ENCODE data around the gene GLTPD2.

The GLTPD2 gene

DNA sequence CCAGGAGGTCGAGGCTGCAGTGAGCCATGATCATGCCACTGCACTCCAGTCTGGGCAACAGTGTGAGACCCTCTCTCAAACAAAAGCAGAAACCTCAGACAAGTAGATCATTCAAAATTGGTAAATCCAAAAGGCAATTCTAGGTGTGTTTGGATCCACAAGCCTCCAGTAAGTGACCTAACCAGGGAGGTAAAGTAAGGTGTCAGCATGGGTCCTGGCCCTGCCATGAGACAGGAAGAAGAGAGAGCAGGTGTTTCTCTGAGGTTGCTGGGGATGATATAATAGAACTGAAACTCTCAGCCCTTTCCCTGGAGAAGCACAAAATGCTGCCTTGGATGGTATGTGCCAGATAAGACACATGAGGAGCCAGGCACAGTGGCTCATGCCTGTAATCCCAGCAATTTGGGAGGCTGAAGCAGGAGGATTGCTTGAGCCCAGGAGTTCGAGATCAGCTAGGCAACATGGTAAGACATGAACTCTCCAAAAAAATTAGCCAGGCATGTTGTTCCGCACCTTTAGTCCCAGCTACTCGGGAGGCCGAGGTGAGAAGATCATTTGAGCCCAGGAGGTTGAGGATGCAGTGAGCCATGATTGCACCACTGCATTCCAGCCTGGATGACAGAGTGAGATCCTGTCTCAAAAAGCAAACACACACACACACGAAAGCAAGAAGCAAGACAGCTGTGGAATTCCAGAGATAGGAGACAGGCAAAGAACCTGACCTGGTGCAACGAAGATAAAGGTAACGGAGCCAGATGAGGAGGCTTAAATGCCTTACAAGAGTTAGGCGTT lies 10.6 kb upstream of the GLTPD2 start:
- peaks cover 38% of the 10 kb centered on the region for H3K27me3 ChIP-seq
- H3K9me3 ChIP-seq: no peaks in the 10 kb centered on the region
- DNase-seq: no peak
- no peak overlapping the region for H3K4me3 ChIP-seq (ENCODE audit: low read depth, low read length)
- TF ChIP-seq, protein P1, sequence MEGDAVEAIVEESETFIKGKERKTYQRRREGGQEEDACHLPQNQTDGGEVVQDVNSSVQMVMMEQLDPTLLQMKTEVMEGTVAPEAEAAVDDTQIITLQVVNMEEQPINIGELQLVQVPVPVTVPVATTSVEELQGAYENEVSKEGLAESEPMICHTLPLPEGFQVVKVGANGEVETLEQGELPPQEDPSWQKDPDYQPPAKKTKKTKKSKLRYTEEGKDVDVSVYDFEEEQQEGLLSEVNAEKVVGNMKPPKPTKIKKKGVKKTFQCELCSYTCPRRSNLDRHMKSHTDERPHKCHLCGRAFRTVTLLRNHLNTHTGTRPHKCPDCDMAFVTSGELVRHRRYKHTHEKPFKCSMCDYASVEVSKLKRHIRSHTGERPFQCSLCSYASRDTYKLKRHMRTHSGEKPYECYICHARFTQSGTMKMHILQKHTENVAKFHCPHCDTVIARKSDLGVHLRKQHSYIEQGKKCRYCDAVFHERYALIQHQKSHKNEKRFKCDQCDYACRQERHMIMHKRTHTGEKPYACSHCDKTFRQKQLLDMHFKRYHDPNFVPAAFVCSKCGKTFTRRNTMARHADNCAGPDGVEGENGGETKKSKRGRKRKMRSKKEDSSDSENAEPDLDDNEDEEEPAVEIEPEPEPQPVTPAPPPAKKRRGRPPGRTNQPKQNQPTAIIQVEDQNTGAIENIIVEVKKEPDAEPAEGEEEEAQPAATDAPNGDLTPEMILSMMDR (IDR thresholded peaks at IDR 0.05; ENCODE audit: low read depth, low read length): no peak
- no peaks in the 10 kb centered on the region for H3K36me3 ChIP-seq
- no peaks in the 10 kb centered on the region for H3K4me1 ChIP-seq

DNA sequence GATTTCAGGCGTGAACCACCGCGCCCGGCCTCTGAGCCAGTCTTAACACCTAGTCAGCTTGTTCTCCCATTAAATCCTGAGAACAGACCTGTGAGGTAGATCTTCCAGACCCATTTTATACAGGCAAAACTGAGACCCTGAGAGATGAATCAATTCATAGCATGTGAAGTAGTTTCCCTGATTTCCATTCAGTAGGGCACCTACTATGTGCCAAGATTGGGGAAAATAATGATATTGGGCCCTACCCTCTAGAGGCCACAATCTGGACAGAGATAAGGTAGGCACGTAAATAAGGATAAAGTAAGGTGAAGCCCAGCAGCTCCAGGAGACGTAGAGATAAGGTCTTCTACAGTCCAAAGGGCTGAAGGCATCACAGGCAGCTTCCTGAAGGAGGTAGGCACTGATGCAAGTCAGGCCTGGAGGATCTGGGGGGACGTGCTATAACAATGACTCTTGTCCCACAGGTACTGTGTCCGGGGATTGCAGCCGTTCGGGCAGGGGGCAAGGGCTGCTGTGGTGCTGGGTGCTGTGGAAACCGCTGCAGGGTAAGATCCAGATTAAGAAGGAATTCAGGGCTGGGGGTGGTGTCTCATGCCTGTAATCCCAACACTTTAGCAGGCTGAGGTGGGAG lies 8.3 kb upstream of the GLTPD2 start:
- TF ChIP-seq, protein P1 (IDR thresholded peaks at IDR 0.05; ENCODE audit: low read depth, low read length): no peak
- Histone ChIP-seq H3K9me3 (no peaks in the 10 kb centered on the region), H3K4me1 (no peaks in the 10 kb centered on the region), H3K4me3 (ENCODE audit: low read depth, low read length) (no peak overlapping the region), H3K36me3 (no peaks in the 10 kb centered on the region), H3K27me3 (peaks cover 45% of the 10 kb centered on the region)
- DNase-seq: no peak

DNA sequence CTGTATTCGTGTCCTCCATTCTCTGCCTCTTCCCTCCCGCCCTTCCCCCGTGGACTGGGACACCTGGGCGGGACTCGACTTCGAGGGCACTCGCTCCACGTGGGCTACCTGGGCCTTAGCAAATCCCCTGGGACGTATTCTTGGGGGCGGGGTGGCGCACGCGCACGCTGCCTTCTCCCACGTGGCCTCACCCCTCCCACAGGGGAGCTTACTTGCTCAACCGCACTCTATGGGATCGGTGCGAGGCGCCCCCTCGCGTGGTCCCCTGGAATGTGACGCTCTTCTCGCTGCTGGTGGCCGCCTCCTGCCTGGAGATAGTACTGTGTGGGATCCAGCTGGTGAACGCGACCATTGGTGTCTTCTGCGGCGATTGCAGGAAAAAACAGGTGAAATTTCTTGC lies 6.1 kb upstream of the GLTPD2 start:
- no peak overlapping the region for H3K4me3 ChIP-seq (ENCODE audit: low read depth, low read length)
- TF ChIP-seq, protein P1 (IDR thresholded peaks at IDR 0.05; ENCODE audit: low read depth, low read length): no peak
- no peak for DNase-seq
- peaks cover 59% of the 10 kb centered on the region for H3K27me3 ChIP-seq
- H3K36me3 ChIP-seq: no peaks in the 10 kb centered on the region
- no peaks in the 10 kb centered on the region for H3K4me1 ChIP-seq
- H3K9me3 ChIP-seq: no peaks in the 10 kb centered on the region

GRCh38 chr17:4785311-4786105 lies 3.3 kb upstream of the GLTPD2 start:
- TF ChIP-seq, protein P1 (IDR thresholded peaks at IDR 0.05; ENCODE audit: low read depth, low read length): no peak
- DNase-seq: no peak
- Histone ChIP-seq H3K27me3 (peaks cover 50% of the 10 kb centered on the region), H3K36me3 (no peaks in the 10 kb centered on the region), H3K4me3 (ENCODE audit: low read depth, low read length) (no peak overlapping the region), H3K4me1 (no peaks in the 10 kb centered on the region), H3K9me3 (no peaks in the 10 kb centered on the region)

GRCh38 chr17:4786106-4786511 lies 2.7 kb upstream of the GLTPD2 start, which contains the start of gene VMO1:
TSS of gene VMO1 (minus strand) at chr17:4786364. CDS start at chr17:4786352, 12 bp downstream.
- no peaks in the 10 kb centered on the region for H3K4me1 ChIP-seq

More at GRCh38 chr17:4786106-4786511, 2.7 kb upstream of the GLTPD2 start, which contains the start of gene VMO1:
- no peaks in the 10 kb centered on the region for H3K36me3 ChIP-seq
- peaks cover 48% of the 10 kb centered on the region for H3K27me3 ChIP-seq
- no peaks in the 10 kb centered on the region for H3K9me3 ChIP-seq
- DNase-seq: no peak
- TF ChIP-seq, protein P1 (IDR thresholded peaks at IDR 0.05; ENCODE audit: low read depth, low read length): no peak
- H3K4me3 ChIP-seq (ENCODE audit: low read depth, low read length): no peak within 1 kb of the TSS

All from BE2C (cell line).